Left ventricle myocardium inferior (tissue), 1 donor: ENCODE data around the gene ACOX3. TPM values are rescaled to one million over a fixed set of nuclear protein-coding genes. Genes with fewer than 3 reads are reported as not detected.

Source experiments
- DNase-seq: peaks from one replicate; pipeline ENCODE4 v3.0.0-alpha.2; 2020
- H3K27ac ChIP-seq: fragments of 200-600 bp; replicated peaks from 2 replicates; pipeline ENCODE4 v1.8.0; 2021
- H3K27me3 ChIP-seq: fragments of 200-600 bp; 2 replicates; pipeline ENCODE4 v1.8.0; 2021; ENCODE audit warnings: low read depth
- H3K36me3 ChIP-seq: fragments of 200-600 bp; 2 replicates; pipeline ENCODE4 v1.8.0; 2021
- H3K4me1 ChIP-seq: fragments of 200-600 bp; 2 replicates; pipeline ENCODE4 v1.8.0; 2021
- H3K4me3 ChIP-seq: fragments of 200-600 bp; 2 replicates; pipeline ENCODE4 v1.8.0; 2021; ENCODE audit warnings: mild to moderate bottlenecking, moderate library complexity
- H3K9me3 ChIP-seq: fragments of 200-600 bp; replicated peaks from 2 replicates; pipeline ENCODE4 v1.8.0; 2021
- CTCF ChIP-seq: fragments of 200-600 bp; IDR thresholded peaks from 2 replicates; pipeline ENCODE4 v1.8.0; 2021; ENCODE audit warnings: antibody characterized with exemption, mild to moderate bottlenecking, borderline replicate concordance
- intact Hi-C: fragments of 100-400 bp; cut with micrococcal nuclease; formaldehyde crosslinking; loops from one replicate; pipeline ENCODE4 v1.11.0; 2022
- total RNA-seq: library from RNA; stranded (reverse); fragmentation: NEBNext Ultra II Directional; extraction: Animal tissue kit (Norgen Biotek cat#: 25700); gene quantifications from one replicate; pipeline ENCODE4 v1.2.1, GENCODE V29; 2021
- donor health status: DM: no; HTN: yes; CAD: no; lungs with severe emphysema.

Gene ACOX3
- total RNA-seq, 1 donor from 2014 or later, result 22.0 TPM

GRCh38 chr4:8371596-8371995, 68.9 kb downstream of the ACOX3 start:
- H3K4me3 ChIP-seq, result no peak overlapping the region
- intact Hi-C loops, result no loop called here
- no peak for TF ChIP-seq CTCF
- H3K36me3 ChIP-seq, result peaks cover under 1% of the 10 kb centered on the region
- no peak for DNase-seq
- H3K27me3 ChIP-seq, result no peaks in the 10 kb centered on the region
- peak overlapping the region; percentile 88 for H3K27ac ChIP-seq
- peaks cover 29% of the 10 kb centered on the region for H3K4me1 ChIP-seq
- peaks cover 7% of the 10 kb centered on the region for H3K9me3 ChIP-seq

- TF ChIP-seq CTCF, result no peak
- H3K36me3 ChIP-seq, result peaks cover 7% of the 10 kb centered on the region
- peaks cover 29% of the 10 kb centered on the region for H3K4me1 ChIP-seq
- H3K27ac ChIP-seq, result peak overlapping the region; percentile 88
- no peak overlapping the region for H3K4me3 ChIP-seq
- intact Hi-C loops, result no loop called here
- peak; percentile 80 for DNase-seq
- peaks cover 7% of the 10 kb centered on the region for H3K9me3 ChIP-seq
- no peaks in the 10 kb centered on the region for H3K27me3 ChIP-seq
Measured at GRCh38 chr4:8370835-8371595, 69.5 kb downstream of the ACOX3 start.

GRCh38 chr4:8370106-8370787, 70.3 kb downstream of the ACOX3 start:
- H3K36me3 ChIP-seq, result peaks cover 14% of the 10 kb centered on the region
- no peak for TF ChIP-seq CTCF
- no peak overlapping the region for H3K4me3 ChIP-seq
- intact Hi-C loops, result no loop called here
- no peaks in the 10 kb centered on the region for H3K27me3 ChIP-seq
- H3K9me3 ChIP-seq, result peaks cover 7% of the 10 kb centered on the region
- H3K27ac ChIP-seq, result peak overlapping the region; percentile 88
- H3K4me1 ChIP-seq, result peaks cover 29% of the 10 kb centered on the region
- DNase-seq, result no peak

- Histone ChIP-seq H3K36me3 (peaks cover 21% of the 10 kb centered on the region), H3K27me3 (no peaks in the 10 kb centered on the region), H3K4me1 (peaks cover 32% of the 10 kb centered on the region), H3K9me3 (peaks cover 7% of the 10 kb centered on the region), H3K27ac (peak overlapping the region; percentile 88), H3K4me3 (no peak overlapping the region)
- intact Hi-C loops, result no loop called here
- no peak for TF ChIP-seq CTCF
- DNase-seq, result no peak
Measured at GRCh38 chr4:8369426-8370105, 71.0 kb downstream of the ACOX3 start.

- H3K27me3 ChIP-seq, result no peaks in the 10 kb centered on the region
- DNase-seq, result no peak
- H3K9me3 ChIP-seq, result peaks cover 7% of the 10 kb centered on the region
- peaks cover 37% of the 10 kb centered on the region for H3K4me1 ChIP-seq
- no peak overlapping the region for H3K27ac ChIP-seq
- intact Hi-C loops, result no loop called here
- H3K4me3 ChIP-seq, result no peak overlapping the region
- no peak for TF ChIP-seq CTCF
- H3K36me3 ChIP-seq, result peaks cover 22% of the 10 kb centered on the region
Measured at GRCh38 chr4:8368998-8369397, 71.5 kb downstream of the ACOX3 start.
